Activated CD4-positive, CD25-positive, alpha-beta regulatory T cell treated with anti-CD3 and anti-CD28 coated beads, Interleukin-2, amount 50 U/mL, for 72 hours (primary cell): ENCODE data around the gene MFSD12.
A peak's percentile ranks its signal among the peaks of the same experiment; 100 is the strongest.

ENCODE experiments used
- DNase-seq: peaks from one replicate; pipeline ENCODE4 v3.0.0; 2021

The MFSD12 gene

GRCh38 chr19:3505598-3506383 is 51.6 kb downstream of the MFSD12 start, which contains the start of gene FZR1:
TSS of gene FZR1 (plus strand) at chr19:3506311. CDS start at chr19:3522990, 16,679 bp downstream.
- peak; percentile 99 for DNase-seq

GRCh38 chr19:3504735-3505134 is 52.7 kb downstream of the MFSD12 start:
- DNase-seq: no peak

GRCh38 chr19:3503036-3503572 is 54.3 kb downstream of the MFSD12 start:
- DNase-seq: no peak

- no peak for DNase-seq
Measured at GRCh38 chr19:3501780-3502179, 55.6 kb downstream of the MFSD12 start.

GRCh38 chr19:3500429-3501101 is 56.8 kb downstream of the MFSD12 start, which contains the start of gene DOHH:
TSS of gene DOHH (minus strand) at chr19:3500674. CDS start at chr19:3496814, 3,860 bp downstream.
- peak; percentile 93 for DNase-seq

- DNase-seq: no peak
Measured at GRCh38 chr19:3499738-3500428, 57.5 kb downstream of the MFSD12 start.

GRCh38 chr19:3497757-3498520 is 59.4 kb downstream of the MFSD12 start:
- no peak for DNase-seq

GRCh38 chr19:3496392-3497273 is 60.8 kb downstream of the MFSD12 start:
- DNase-seq: no peak

GRCh38 chr19:3494559-3494958 is 62.8 kb downstream of the MFSD12 start:
- DNase-seq: no peak
